Activated naive CD4-positive, alpha-beta T cell treated with anti-CD3 and anti-CD28 coated beads, Interleukin-2, amount 50 U/mL, for 16 hours (primary cell): ENCODE results near the gene KCNQ2.

Experiments
- DNase-seq: peaks from one replicate; pipeline ENCODE4 v3.0.0-alpha.2; 2020

Gene KCNQ2

GRCh38 chr20:63413963-63414684 lies 58.3 kb downstream of the KCNQ2 start:
- no peak for DNase-seq

GRCh38 chr20:63413323-63413722 lies 59.1 kb downstream of the KCNQ2 start:
- DNase-seq: no peak

GRCh38 chr20:63412889-63413288 lies 59.6 kb downstream of the KCNQ2 start:
- no peak for DNase-seq

- no peak for DNase-seq
Observed at GRCh38 chr20:63411898-63412631, 60.4 kb downstream of the KCNQ2 start.

GRCh38 chr20:63411151-63411897 lies 61.1 kb downstream of the KCNQ2 start:
- no peak for DNase-seq

- no peak for DNase-seq
Observed at GRCh38 chr20:63409834-63410435, 62.5 kb downstream of the KCNQ2 start.

GRCh38 chr20:63409066-63409833 lies 63.2 kb downstream of the KCNQ2 start:
- no peak for DNase-seq

- no peak for DNase-seq
Observed at GRCh38 chr20:63408684-63409046, 63.8 kb downstream of the KCNQ2 start.

- no peak for DNase-seq
Observed at GRCh38 chr20:63407928-63408683, 64.3 kb downstream of the KCNQ2 start.

GRCh38 chr20:63406617-63407245 lies 65.7 kb downstream of the KCNQ2 start:
- no peak for DNase-seq

- no peak for DNase-seq
Observed at GRCh38 chr20:63406011-63406410, 66.4 kb downstream of the KCNQ2 start.

GRCh38 chr20:63405102-63405730 lies 67.2 kb downstream of the KCNQ2 start:
- DNase-seq: no peak

GRCh38 chr20:63404129-63405085 lies 68.0 kb downstream of the KCNQ2 start:
- DNase-seq: no peak

GRCh38 chr20:63403403-63404105 lies 68.9 kb downstream of the KCNQ2 start:
- no peak for DNase-seq

GRCh38 chr20:63402860-63403220 lies 69.6 kb downstream of the KCNQ2 start:
- DNase-seq: no peak

GRCh38 chr20:63402181-63402859 lies 70.1 kb downstream of the KCNQ2 start:
- no peak for DNase-seq

GRCh38 chr20:63401384-63402110 lies 70.9 kb downstream of the KCNQ2 start:
- no peak for DNase-seq
